ENCODE results near the gene KIAA1755.

Gene KIAA1755

DNA sequence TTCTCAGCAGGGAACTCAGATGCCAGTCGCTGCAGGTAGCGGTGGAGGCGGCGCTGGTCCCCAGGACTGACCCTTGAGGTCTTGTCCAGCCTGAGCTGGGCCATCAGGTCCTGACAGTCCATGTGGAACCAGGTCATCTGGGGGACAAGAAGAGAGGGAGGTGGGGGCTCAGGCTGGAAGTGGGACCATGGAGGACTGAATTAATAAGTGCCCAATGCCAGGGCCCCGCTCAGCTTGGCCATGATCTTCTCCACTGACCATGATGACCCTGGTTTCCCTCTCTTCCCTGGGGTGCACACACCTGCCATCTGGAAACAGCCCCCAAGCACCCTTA, 47.0 kb downstream of the KIAA1755 start:
- no peaks in the 10 kb centered on the region for H3K36me3 ChIP-seq (ENCODE audit: insufficient read depth, low read length)
- H3K4me1 ChIP-seq (ENCODE audit: insufficient read depth, low read length, poor library complexity, severe bottlenecking): no peaks in the 10 kb centered on the region
- no peaks in the 10 kb centered on the region for H3K27me3 ChIP-seq (ENCODE audit: insufficient read depth, low read length, poor library complexity, severe bottlenecking)
- no peaks in the 10 kb centered on the region for H4K20me1 ChIP-seq (ENCODE audit: insufficient read depth, low read length, poor library complexity, severe bottlenecking)
- H3K9ac ChIP-seq (ENCODE audit: low read depth, low read length, poor library complexity, severe bottlenecking): no peak overlapping the region
- H3K4me2 ChIP-seq (ENCODE audit: low read depth, low read length, poor library complexity, severe bottlenecking): no peak overlapping the region
- no peaks in the 10 kb centered on the region for H3K9me3 ChIP-seq (ENCODE audit: insufficient read depth, low read depth, low read length)
- H3K79me2 ChIP-seq (ENCODE audit: insufficient read depth, low read length): no peaks in the 10 kb centered on the region
- no peak for TF ChIP-seq EZH2phosphoT487 (IDR thresholded peaks at IDR 0.05; ENCODE audit: borderline replicate concordance)
- TF ChIP-seq, protein P1, sequence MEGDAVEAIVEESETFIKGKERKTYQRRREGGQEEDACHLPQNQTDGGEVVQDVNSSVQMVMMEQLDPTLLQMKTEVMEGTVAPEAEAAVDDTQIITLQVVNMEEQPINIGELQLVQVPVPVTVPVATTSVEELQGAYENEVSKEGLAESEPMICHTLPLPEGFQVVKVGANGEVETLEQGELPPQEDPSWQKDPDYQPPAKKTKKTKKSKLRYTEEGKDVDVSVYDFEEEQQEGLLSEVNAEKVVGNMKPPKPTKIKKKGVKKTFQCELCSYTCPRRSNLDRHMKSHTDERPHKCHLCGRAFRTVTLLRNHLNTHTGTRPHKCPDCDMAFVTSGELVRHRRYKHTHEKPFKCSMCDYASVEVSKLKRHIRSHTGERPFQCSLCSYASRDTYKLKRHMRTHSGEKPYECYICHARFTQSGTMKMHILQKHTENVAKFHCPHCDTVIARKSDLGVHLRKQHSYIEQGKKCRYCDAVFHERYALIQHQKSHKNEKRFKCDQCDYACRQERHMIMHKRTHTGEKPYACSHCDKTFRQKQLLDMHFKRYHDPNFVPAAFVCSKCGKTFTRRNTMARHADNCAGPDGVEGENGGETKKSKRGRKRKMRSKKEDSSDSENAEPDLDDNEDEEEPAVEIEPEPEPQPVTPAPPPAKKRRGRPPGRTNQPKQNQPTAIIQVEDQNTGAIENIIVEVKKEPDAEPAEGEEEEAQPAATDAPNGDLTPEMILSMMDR (conservative IDR thresholded peaks at IDR 0.05; ENCODE audit: low read length): no peak
- H3F3A ChIP-seq (ENCODE audit: low read depth): no peaks in the 10 kb centered on the region
- H2AFZ ChIP-seq (ENCODE audit: low read length): no peak overlapping the region
- no peak overlapping the region for H3K4me3 ChIP-seq (ENCODE audit: low read length, poor library complexity, severe bottlenecking)
- no peaks in the 10 kb centered on the region for H3K9me2 ChIP-seq (replicated peaks; ENCODE audit: low read depth, low read length)

DNA sequence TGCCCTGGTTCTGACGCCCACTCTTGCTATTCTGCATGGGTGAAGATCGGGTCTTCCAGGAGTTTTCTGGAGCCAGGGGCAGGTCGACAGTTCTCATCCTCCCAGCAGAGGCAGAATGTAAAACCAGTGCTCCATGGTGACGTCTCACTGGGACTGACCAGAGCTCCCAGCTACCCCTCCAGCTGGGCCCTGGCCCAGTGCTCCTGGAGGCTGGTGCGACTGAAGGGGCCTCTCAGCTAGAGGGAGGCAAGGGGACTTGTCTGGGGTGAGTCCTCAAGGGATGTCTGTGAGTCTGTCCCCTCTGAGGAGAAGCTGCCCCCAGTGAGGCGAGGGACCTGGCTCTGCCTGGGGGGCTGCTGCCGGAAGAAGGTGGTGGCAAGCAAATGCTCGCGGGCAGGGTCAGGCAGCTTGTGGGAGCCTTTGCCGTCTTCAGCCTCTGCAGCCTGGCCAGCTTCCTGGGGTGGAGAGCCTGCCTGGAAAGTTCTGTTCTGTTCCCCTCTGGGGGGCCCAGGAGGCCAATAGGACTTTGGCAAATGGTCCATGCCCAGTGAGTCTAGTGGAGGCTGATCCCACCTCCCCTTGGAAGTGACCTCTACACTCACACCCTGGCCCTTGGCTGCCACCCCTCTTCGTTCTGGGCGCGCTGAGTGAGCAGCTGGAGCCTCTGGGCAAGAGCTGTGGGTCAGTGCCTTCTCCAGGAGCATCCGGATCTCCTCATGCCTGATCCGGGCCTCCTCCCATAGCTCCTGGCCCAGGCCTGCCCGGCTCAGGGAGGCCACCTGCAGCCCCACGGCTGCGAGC, 47.5 kb downstream of the KIAA1755 start:
- no peaks in the 10 kb centered on the region for H4K20me1 ChIP-seq (ENCODE audit: insufficient read depth, low read length, poor library complexity, severe bottlenecking)
- no peak overlapping the region for H3K9ac ChIP-seq (ENCODE audit: low read depth, low read length, poor library complexity, severe bottlenecking)
- H3K4me2 ChIP-seq (ENCODE audit: low read depth, low read length, poor library complexity, severe bottlenecking): no peak overlapping the region
- H3K79me2 ChIP-seq (ENCODE audit: insufficient read depth, low read length): no peaks in the 10 kb centered on the region
- no peaks in the 10 kb centered on the region for H3F3A ChIP-seq (ENCODE audit: low read depth)
- H3K4me1 ChIP-seq (ENCODE audit: insufficient read depth, low read length, poor library complexity, severe bottlenecking): no peaks in the 10 kb centered on the region
- H2AFZ ChIP-seq (ENCODE audit: low read length): no peak overlapping the region
- no peak overlapping the region for H3K4me3 ChIP-seq (ENCODE audit: low read length, poor library complexity, severe bottlenecking)
- no peaks in the 10 kb centered on the region for H3K9me2 ChIP-seq (replicated peaks; ENCODE audit: low read depth, low read length)
- TF ChIP-seq, protein P1 (conservative IDR thresholded peaks at IDR 0.05; ENCODE audit: low read length): no peak
- no peak for TF ChIP-seq EZH2phosphoT487 (IDR thresholded peaks at IDR 0.05; ENCODE audit: borderline replicate concordance)
- H3K27me3 ChIP-seq (ENCODE audit: insufficient read depth, low read length, poor library complexity, severe bottlenecking): no peaks in the 10 kb centered on the region
- H3K36me3 ChIP-seq (ENCODE audit: insufficient read depth, low read length): no peaks in the 10 kb centered on the region
- H3K9me3 ChIP-seq (ENCODE audit: insufficient read depth, low read depth, low read length): no peaks in the 10 kb centered on the region

DNA sequence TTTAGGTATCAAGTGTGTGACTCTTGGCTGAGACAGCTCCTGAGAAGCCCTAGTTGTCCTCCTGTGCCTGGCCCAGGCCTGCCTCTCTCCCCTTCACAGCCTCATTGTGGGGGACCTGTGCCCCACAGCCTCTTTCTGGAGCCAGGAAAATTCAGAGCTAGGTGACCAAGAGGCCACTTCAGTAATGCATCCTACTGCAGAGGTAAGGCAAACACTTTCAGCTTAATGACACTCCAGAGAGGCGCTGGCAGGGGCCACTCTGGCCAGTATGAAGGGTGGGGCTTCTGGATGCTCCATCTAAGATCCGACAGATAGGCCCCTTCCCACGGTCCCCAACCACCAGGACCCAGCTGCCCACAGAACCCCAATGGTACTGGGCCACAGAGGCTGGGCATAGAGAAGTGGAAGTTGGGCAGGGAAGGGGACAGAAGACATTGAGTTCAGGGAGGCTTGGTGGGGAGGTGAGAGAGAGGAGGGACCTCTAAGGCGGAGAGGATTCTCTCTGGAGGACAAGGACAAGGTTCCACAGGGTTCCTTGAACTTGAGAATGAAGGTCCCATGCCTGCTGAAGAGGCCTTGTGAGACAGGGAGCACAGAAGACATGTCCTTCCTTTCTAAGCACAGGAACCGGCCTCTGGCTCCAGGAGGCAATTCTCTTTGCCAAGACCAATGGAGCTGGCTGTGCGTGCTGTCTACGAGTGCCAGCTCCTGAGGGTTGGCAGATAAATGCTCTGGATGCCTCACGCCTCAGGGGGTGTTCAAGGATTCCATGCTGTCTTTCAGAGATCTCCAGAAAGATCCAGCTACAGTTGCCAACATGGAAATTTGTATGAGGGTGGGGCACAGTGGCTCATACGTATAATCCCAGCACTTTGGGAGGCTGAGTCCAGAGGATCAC, 49.1 kb downstream of the KIAA1755 start:
- TF ChIP-seq, protein P1 (conservative IDR thresholded peaks at IDR 0.05; ENCODE audit: low read length): no peak
- no peak for TF ChIP-seq EZH2phosphoT487 (IDR thresholded peaks at IDR 0.05; ENCODE audit: borderline replicate concordance)
- no peaks in the 10 kb centered on the region for H4K20me1 ChIP-seq (ENCODE audit: insufficient read depth, low read length, poor library complexity, severe bottlenecking)

More for the DNA sequence above, 49.1 kb downstream of the KIAA1755 start:
- Histone ChIP-seq H2AFZ (ENCODE audit: low read length) (no peak overlapping the region), H3F3A (ENCODE audit: low read depth) (no peaks in the 10 kb centered on the region), H3K9me2 (replicated peaks; ENCODE audit: low read depth, low read length) (no peaks in the 10 kb centered on the region), H3K9me3 (ENCODE audit: insufficient read depth, low read depth, low read length) (no peaks in the 10 kb centered on the region), H3K4me3 (ENCODE audit: low read length, poor library complexity, severe bottlenecking) (no peak overlapping the region), H3K9ac (ENCODE audit: low read depth, low read length, poor library complexity, severe bottlenecking) (no peak overlapping the region), H3K4me2 (ENCODE audit: low read depth, low read length, poor library complexity, severe bottlenecking) (no peak overlapping the region), H3K36me3 (ENCODE audit: insufficient read depth, low read length) (no peaks in the 10 kb centered on the region), H3K79me2 (ENCODE audit: insufficient read depth, low read length) (no peaks in the 10 kb centered on the region), H3K4me1 (ENCODE audit: insufficient read depth, low read length, poor library complexity, severe bottlenecking) (no peaks in the 10 kb centered on the region), H3K27me3 (ENCODE audit: insufficient read depth, low read length, poor library complexity, severe bottlenecking) (no peaks in the 10 kb centered on the region)
